Prostate gland (tissue), 2 donors: ENCODE results near the gene PEAR1. TPM values are rescaled to one million over a fixed set of nuclear protein-coding genes. Genes with fewer than 3 reads are reported as not detected.

Experiments used
- DNase-seq: peaks from one replicate; pipeline ENCODE4 v3.0.0-alpha.2; 2019; ENCODE audit warnings: low spot score
- H3K27ac ChIP-seq, 2 donors: fragments of 200-600 bp; sonication (generic); 2 replicates each; pipeline ENCODE4 v1.5.1; 2017 to 2019
- H3K27me3 ChIP-seq: fragments of 200-600 bp; sonication (generic); replicated peaks from 2 replicates; pipeline ENCODE4 v1.5.1; 2019; ENCODE audit not compliant: insufficient read depth
- H3K36me3 ChIP-seq, 2 donors: fragments of 200-600 bp; sonication (generic); 1 replicate in 1 of 2; 2 replicates in 1 of 2; pipeline versions ENCODE4 v1.5.1 to v1.8.1; 2017 to 2019
- H3K4me1 ChIP-seq: fragments of 200-600 bp; sonication (generic); replicated peaks from 2 replicates; pipeline ENCODE4 v1.5.1; 2019
- H3K4me3 ChIP-seq, 2 donors: fragments of 200-600 bp; sonication (generic); 2 replicates each; pipeline ENCODE4 v1.5.1; 2017 to 2019
- H3K9me3 ChIP-seq: fragments of 200-600 bp; sonication (generic); 2 replicates; pipeline ENCODE4 v1.5.1; 2017
- CTCF ChIP-seq, 4 experiments: fragments of 200-600 bp in 2 of 4; fragments of 450-650 bp in 2 of 4; sonication (generic) in 2 of 4; IDR thresholded peaks; 1 replicate in 3 of 4; 2 replicates in 1 of 4; pipeline ENCODE4 v1.5.1; 2016 to 2019; ENCODE audit warnings: antibody characterized with exemption in 4 of 4, mild to moderate bottlenecking in 2 of 4, moderate library complexity in 2 of 4
- POLR2A ChIP-seq: fragments of 450-650 bp; IDR thresholded peaks from one replicate; pipeline ENCODE4 v1.6.1; 2016; ENCODE audit warnings: antibody characterized with exemption, mild to moderate bottlenecking
- POLR2AphosphoS5 ChIP-seq: sonication (generic); formaldehyde crosslinking; IDR thresholded peaks from one replicate; pipeline ENCODE4 v1.6.1; 2017; ENCODE audit warnings: antibody characterized with exemption
- WGBS: methylation state at CpG from one replicate; pipeline ENCODE4 v1.1.5; 2018; 5-methylcytosine and 5-hydroxymethylcytosine counted together
- intact Hi-C: fragments of 100-400 bp; cut with DNase I; formaldehyde crosslinking; loops from one replicate; pipeline ENCODE4 v1.14.2; 2022
- total RNA-seq, 2 donors: library from RNA; depleted of rRNA; stranded (reverse); fragments of >200 nt; gene quantifications; one replicate each; pipeline ENCODE4 v1.1.0, GENCODE V29; 2016

The PEAR1 gene
- total RNA-seq, 2 donors from 2014 or later: 3.6 to 20.0 TPM

- Histone ChIP-seq H3K4me3 (no peak overlapping the region), H3K27ac (no peak overlapping the region), H3K4me1 (peaks cover 17% of the 10 kb centered on the region), H3K27me3 (peaks cover 14% of the 10 kb centered on the region), H3K9me3 (no peaks in the 10 kb centered on the region), H3K36me3 (no peaks in the 10 kb centered on the region)
- WGBS: 74% methylated on average over 10 of the region's 10 CpGs
- no peak for DNase-seq
- TF ChIP-seq CTCF (IDR thresholded peaks at IDR 0.05) (no peak), POLR2AphosphoS5 (no peak), POLR2A (no peak)
- intact Hi-C loops: loop anchor here (5.0 to 10.0 kb wide), 2 partner anchors 61 to 168 kb away; no protein-coding TSS in a partner anchor
These were observed 30.4 kb upstream of the PEAR1 start for GRCh38 chr1:156862997-156863599.

GRCh38 chr1:156863631-156864030, 29.9 kb upstream of the PEAR1 start:
- Histone ChIP-seq H3K9me3 (no peaks in the 10 kb centered on the region), H3K27me3 (peaks cover 14% of the 10 kb centered on the region), H3K4me3 (no peak overlapping the region), H3K4me1 (peaks cover 17% of the 10 kb centered on the region), H3K36me3 (no peaks in the 10 kb centered on the region), H3K27ac (no peak overlapping the region)
- intact Hi-C loops: loop anchor here (5.0 to 10.0 kb wide), 2 partner anchors 61 to 169 kb away; no protein-coding TSS in a partner anchor
- DNase-seq: no peak
- 81% methylated on average over 7 of the region's 7 CpGs for WGBS
- TF ChIP-seq POLR2AphosphoS5 (no peak), CTCF (IDR thresholded peaks at IDR 0.05) (no peak), POLR2A (no peak)

GRCh38 chr1:156864796-156865195, 28.7 kb upstream of the PEAR1 start:
- H3K4me1 ChIP-seq: peaks cover 8% of the 10 kb centered on the region
- intact Hi-C loops: loop anchor here (5.0 to 10.0 kb wide), 2 partner anchors 62 to 170 kb away; no protein-coding TSS in a partner anchor
- 84% methylated on average over 4 of the region's 4 CpGs for WGBS
- no peak overlapping the region for H3K27ac ChIP-seq
- no peaks in the 10 kb centered on the region for H3K36me3 ChIP-seq
- DNase-seq: no peak
- TF ChIP-seq CTCF (IDR thresholded peaks at IDR 0.05) (no peak), POLR2A (no peak), POLR2AphosphoS5 (no peak)
- no peaks in the 10 kb centered on the region for H3K9me3 ChIP-seq
- no peak overlapping the region for H3K4me3 ChIP-seq
- peaks cover 14% of the 10 kb centered on the region for H3K27me3 ChIP-seq

- peaks cover 3% of the 10 kb centered on the region for H3K4me1 ChIP-seq
- no peak for DNase-seq
- no peaks in the 10 kb centered on the region for H3K36me3 ChIP-seq
- intact Hi-C loops: loop anchor here (10.0 kb wide), 1 partner anchor 170 kb away; no protein-coding TSS in a partner anchor
- H3K27me3 ChIP-seq: peaks cover 14% of the 10 kb centered on the region
- 79% methylated on average over 9 of the region's 9 CpGs for WGBS
- TF ChIP-seq POLR2A: no peak
- no peak for TF ChIP-seq POLR2AphosphoS5
- no peak for TF ChIP-seq CTCF (IDR thresholded peaks at IDR 0.05)
- no peak overlapping the region for H3K4me3 ChIP-seq
- no peak overlapping the region for H3K27ac ChIP-seq
- H3K9me3 ChIP-seq: no peaks in the 10 kb centered on the region
These were observed 28.3 kb upstream of the PEAR1 start for GRCh38 chr1:156865258-156865657.

GRCh38 chr1:156865865-156866248, 27.7 kb upstream of the PEAR1 start:
- Histone ChIP-seq H3K4me1 (no peaks in the 10 kb centered on the region), H3K36me3 (no peaks in the 10 kb centered on the region), H3K27me3 (peaks cover 8% of the 10 kb centered on the region), H3K4me3 (no peak overlapping the region), H3K9me3 (no peaks in the 10 kb centered on the region), H3K27ac (no peak overlapping the region)
- DNase-seq: no peak
- whole genome bisulfite sequencing: 89% methylated on average over 4 of the region's 4 CpGs
- intact Hi-C loops: loop anchor here (10.0 kb wide), 1 partner anchor 171 kb away; no protein-coding TSS in a partner anchor
- TF ChIP-seq CTCF (IDR thresholded peaks at IDR 0.05) (no peak), POLR2A (no peak), POLR2AphosphoS5 (no peak)
